ENCODE data around the gene ITPR1. TPM values are rescaled to one million over a fixed set of nuclear protein-coding genes. Genes with fewer than 3 reads are reported as not detected.
A peak's percentile ranks its signal among the peaks of the same experiment; 100 is the strongest.

The ITPR1 gene
- total and polyA plus RNA-seq, 10 of the 15 experiments (the other 5 are each of a cell fraction or from before 2014, with no cell fraction given): 12.2 to 239 (median 28.4) TPM

DNA sequence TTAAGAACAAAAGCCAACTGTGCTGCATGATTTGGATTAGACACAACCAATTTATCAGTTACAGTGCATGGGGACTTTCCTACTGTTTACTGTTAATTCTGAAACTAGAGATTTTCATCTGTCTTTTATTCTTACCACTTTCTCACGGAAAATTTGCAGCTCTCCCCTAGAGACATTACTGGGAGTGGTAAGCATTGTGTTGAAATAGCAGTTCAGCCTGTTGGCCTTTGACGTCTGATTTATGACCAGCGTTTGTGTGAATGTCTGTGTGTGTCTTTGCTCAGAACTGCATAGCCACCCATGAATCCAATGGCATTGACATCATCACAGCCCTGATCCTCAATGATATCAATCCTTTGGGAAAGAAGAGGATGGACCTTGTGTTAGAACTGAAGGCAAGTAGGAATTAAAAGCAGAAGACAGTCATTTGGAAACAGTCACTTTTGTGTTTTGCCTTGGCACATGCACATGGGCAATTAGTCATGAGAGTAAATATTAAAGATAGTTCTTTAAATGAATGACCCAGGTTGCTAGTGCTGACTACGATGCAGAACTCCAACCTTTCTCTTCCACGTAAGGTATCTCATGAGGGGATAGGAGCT is 283.9 kb downstream of the ITPR1 start (continued):
- TF ChIP-seq, protein P1, sequence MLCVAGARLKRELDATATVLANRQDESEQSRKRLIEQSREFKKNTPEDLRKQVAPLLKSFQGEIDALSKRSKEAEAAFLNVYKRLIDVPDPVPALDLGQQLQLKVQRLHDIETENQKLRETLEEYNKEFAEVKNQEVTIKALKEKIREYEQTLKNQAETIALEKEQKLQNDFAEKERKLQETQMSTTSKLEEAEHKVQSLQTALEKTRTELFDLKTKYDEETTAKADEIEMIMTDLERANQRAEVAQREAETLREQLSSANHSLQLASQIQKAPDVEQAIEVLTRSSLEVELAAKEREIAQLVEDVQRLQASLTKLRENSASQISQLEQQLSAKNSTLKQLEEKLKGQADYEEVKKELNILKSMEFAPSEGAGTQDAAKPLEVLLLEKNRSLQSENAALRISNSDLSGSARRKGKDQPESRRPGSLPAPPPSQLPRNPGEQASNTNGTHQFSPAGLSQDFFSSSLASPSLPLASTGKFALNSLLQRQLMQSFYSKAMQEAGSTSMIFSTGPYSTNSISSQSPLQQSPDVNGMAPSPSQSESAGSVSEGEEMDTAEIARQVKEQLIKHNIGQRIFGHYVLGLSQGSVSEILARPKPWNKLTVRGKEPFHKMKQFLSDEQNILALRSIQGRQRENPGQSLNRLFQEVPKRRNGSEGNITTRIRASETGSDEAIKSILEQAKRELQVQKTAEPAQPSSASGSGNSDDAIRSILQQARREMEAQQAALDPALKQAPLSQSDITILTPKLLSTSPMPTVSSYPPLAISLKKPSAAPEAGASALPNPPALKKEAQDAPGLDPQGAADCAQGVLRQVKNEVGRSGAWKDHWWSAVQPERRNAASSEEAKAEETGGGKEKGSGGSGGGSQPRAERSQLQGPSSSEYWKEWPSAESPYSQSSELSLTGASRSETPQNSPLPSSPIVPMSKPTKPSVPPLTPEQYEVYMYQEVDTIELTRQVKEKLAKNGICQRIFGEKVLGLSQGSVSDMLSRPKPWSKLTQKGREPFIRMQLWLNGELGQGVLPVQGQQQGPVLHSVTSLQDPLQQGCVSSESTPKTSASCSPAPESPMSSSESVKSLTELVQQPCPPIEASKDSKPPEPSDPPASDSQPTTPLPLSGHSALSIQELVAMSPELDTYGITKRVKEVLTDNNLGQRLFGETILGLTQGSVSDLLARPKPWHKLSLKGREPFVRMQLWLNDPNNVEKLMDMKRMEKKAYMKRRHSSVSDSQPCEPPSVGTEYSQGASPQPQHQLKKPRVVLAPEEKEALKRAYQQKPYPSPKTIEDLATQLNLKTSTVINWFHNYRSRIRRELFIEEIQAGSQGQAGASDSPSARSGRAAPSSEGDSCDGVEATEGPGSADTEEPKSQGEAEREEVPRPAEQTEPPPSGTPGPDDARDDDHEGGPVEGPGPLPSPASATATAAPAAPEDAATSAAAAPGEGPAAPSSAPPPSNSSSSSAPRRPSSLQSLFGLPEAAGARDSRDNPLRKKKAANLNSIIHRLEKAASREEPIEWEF (IDR thresholded peaks at IDR 0.05; ENCODE audit: insufficient replicate concordance, low read depth, low read length): peak; percentile 99
- TF ChIP-seq TCF12 (IDR thresholded peaks at IDR 0.05; ENCODE audit: low read depth, low read length) (peak; percentile 86), TCF3 (IDR thresholded peaks at IDR 0.05; ENCODE audit: borderline replicate concordance, insufficient read depth, low read depth, low read length) (no peak), ZNF274 (IDR thresholded peaks at IDR 0.05; ENCODE audit: insufficient read depth, insufficient read length) (no peak), IKZF2 (IDR thresholded peaks at IDR 0.05) (peak; percentile 91 to 95), PRDM15 (CRISPR knock-in tag; IDR thresholded peaks at IDR 0.05) (no peak), RFX5 (IDR thresholded peaks at IDR 0.05; ENCODE audit: low read depth, low read length) (no peak; the same call in 1 of the 2 replicates), IRF4 (IDR thresholded peaks at IDR 0.05; ENCODE audit: low read depth, low read length) (peak; percentile 85; the same call in 1 of the 2 replicates), SKIL (IDR thresholded peaks at IDR 0.05; ENCODE audit: low read depth, poor library complexity, severe bottlenecking) (peak; percentile 90), PAX8 (IDR thresholded peaks at IDR 0.05) (no peak), NFYB (IDR thresholded peaks at IDR 0.05; ENCODE audit: insufficient read depth, low read depth, low read length) (no peak), RCOR1 (conservative IDR thresholded peaks at IDR 0.05; ENCODE audit: low read depth, low read length) (no peak), YBX1 (IDR thresholded peaks at IDR 0.05) (0 out of 2 replicates have a peak, but pooled peaks have one; percentile 27)
- TF ChIP-seq, protein P2, sequence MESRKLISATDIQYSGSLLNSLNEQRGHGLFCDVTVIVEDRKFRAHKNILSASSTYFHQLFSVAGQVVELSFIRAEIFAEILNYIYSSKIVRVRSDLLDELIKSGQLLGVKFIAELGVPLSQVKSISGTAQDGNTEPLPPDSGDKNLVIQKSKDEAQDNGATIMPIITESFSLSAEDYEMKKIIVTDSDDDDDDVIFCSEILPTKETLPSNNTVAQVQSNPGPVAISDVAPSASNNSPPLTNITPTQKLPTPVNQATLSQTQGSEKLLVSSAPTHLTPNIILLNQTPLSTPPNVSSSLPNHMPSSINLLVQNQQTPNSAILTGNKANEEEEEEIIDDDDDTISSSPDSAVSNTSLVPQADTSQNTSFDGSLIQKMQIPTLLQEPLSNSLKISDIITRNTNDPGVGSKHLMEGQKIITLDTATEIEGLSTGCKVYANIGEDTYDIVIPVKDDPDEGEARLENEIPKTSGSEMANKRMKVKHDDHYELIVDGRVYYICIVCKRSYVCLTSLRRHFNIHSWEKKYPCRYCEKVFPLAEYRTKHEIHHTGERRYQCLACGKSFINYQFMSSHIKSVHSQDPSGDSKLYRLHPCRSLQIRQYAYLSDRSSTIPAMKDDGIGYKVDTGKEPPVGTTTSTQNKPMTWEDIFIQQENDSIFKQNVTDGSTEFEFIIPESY (IDR thresholded peaks at IDR 0.05): no peak
- TF ChIP-seq, protein P3, sequence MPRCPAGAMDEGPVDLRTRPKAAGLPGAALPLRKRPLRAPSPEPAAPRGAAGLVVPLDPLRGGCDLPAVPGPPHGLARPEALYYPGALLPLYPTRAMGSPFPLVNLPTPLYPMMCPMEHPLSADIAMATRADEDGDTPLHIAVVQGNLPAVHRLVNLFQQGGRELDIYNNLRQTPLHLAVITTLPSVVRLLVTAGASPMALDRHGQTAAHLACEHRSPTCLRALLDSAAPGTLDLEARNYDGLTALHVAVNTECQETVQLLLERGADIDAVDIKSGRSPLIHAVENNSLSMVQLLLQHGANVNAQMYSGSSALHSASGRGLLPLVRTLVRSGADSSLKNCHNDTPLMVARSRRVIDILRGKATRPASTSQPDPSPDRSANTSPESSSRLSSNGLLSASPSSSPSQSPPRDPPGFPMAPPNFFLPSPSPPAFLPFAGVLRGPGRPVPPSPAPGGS (IDR thresholded peaks at IDR 0.05; ENCODE audit: borderline replicate concordance, insufficient read depth, low read depth, low read length, poor library complexity, severe bottlenecking): peak; percentile 100

Measured in GM12878 (cell line).